Fibroblast of lung (primary cell): ENCODE results near the gene YIF1B. TPM values are rescaled to one million over a fixed set of nuclear protein-coding genes. Genes with fewer than 3 reads are reported as not detected.

Experiments used
- DNase-seq, 2 donors: peaks; one replicate each; pipeline versions ENCODE4 v3.0.0 to v3.0.0-alpha.2; 2010; ENCODE audit warnings: low read depth in 2 of 2
- H2AFZ ChIP-seq: 2 replicates; pipeline ENCODE4 v1.5.1; 2012; ENCODE audit warnings: low read length, control low read depth, inconsistent platforms
- H3K27ac ChIP-seq: 2 replicates; pipeline ENCODE4 v1.5.1; 2011; ENCODE audit warnings: low read length, control low read depth; ENCODE audit not compliant: insufficient read depth
- H3K27me3 ChIP-seq: 2 replicates; pipeline ENCODE4 v1.5.1; 2011; ENCODE audit warnings: mild to moderate bottlenecking, low read length; ENCODE audit not compliant: control insufficient read depth, insufficient read depth
- H3K36me3 ChIP-seq: 2 replicates; pipeline ENCODE4 v1.5.1; 2011; ENCODE audit warnings: low read length; ENCODE audit not compliant: control insufficient read depth, insufficient read depth
- H3K4me1 ChIP-seq: 2 replicates; pipeline ENCODE4 v1.5.1; 2011; ENCODE audit warnings: low read length; ENCODE audit not compliant: control insufficient read depth, insufficient read depth; ENCODE audit errors: extremely low read depth
- H3K4me2 ChIP-seq: 2 replicates; pipeline ENCODE4 v1.5.1; 2011; ENCODE audit warnings: low read length, control low read depth; ENCODE audit not compliant: insufficient read depth; ENCODE audit errors: extremely low read depth
- H3K4me3 ChIP-seq, 4 experiments: fragments of 200-600 bp in 1 of 4; sonication (generic) in 1 of 4; replicated peaks in 1 of 4; 2 replicates each; pipeline ENCODE4 v1.5.1; 2011 to 2016; ENCODE audit warnings: low read length in 4 of 4, low read depth in 3 of 4, mild to moderate bottlenecking in 3 of 4, control low read depth in 2 of 4, inconsistent platforms in 1 of 4, mixed read lengths in 1 of 4; ENCODE audit not compliant: insufficient read depth in 1 of 4; ENCODE audit errors: control extremely low read depth in 1 of 4
- H3K79me2 ChIP-seq: 2 replicates; pipeline ENCODE4 v1.5.1; 2012; ENCODE audit warnings: mild to moderate bottlenecking, low read length, inconsistent platforms; ENCODE audit not compliant: control insufficient read depth, insufficient read depth
- H3K9ac ChIP-seq: 2 replicates; pipeline ENCODE4 v1.5.1; 2011; ENCODE audit warnings: mild to moderate bottlenecking, low read length, control low read depth; ENCODE audit not compliant: insufficient read depth
- H3K9me3 ChIP-seq: 2 replicates; pipeline ENCODE4 v1.5.1; 2012; ENCODE audit warnings: low read depth, low read length; ENCODE audit not compliant: control insufficient read depth, insufficient read depth
- H4K20me1 ChIP-seq: 2 replicates; pipeline ENCODE4 v1.5.1; 2011; ENCODE audit warnings: low read length; ENCODE audit not compliant: control insufficient read depth, insufficient read depth; ENCODE audit errors: extremely low read depth
- CTCF ChIP-seq, 2 donors: IDR thresholded peaks in 1 of 2; conservative IDR thresholded peaks in 1 of 2; 1 replicate in 1 of 2; 2 replicates in 1 of 2; pipeline ENCODE4 v1.5.1; 2011 to 2012; ENCODE audit warnings: low read length in 2 of 2, control low read depth in 1 of 2, inconsistent platforms in 1 of 2, low read depth in 1 of 2, mild to moderate bottlenecking in 1 of 2
- EZH2 ChIP-seq: IDR thresholded peaks from 2 replicates; pipeline ENCODE4 v1.5.1; 2012; ENCODE audit warnings: low read length, control low read depth, mild to moderate bottlenecking; ENCODE audit errors: missing control alignments
- polyA plus RNA-seq, 2 donors: library from polyadenylated mRNA; depleted of rRNA in 1 of 2; stranded (reverse) in 1 of 2; unstranded in 1 of 2; fragments of >200 nt; gene quantifications; 2 replicates each; pipeline ENCODE4 v1.2.1, GENCODE V29; 2011 to 2012; ENCODE audit warnings: missing spikeins in 1 of 2
- total RNA-seq: library from RNA; depleted of rRNA; stranded (reverse); fragments of >200 nt; gene quantifications from 2 replicates; pipeline ENCODE4 v1.2.1, GENCODE V29; 2014

Gene YIF1B
- total and polyA plus RNA-seq, 2 donors (not counting 1 experiment from before 2014, with no cell fraction given): 73.3 to 96.5 TPM

- Histone ChIP-seq H3K4me2 (no peak overlapping the region), H3K9me3 (no peaks in the 10 kb centered on the region), H3K27ac (no peak overlapping the region), H2AFZ (no peak overlapping the region), H3K79me2 (no peaks in the 10 kb centered on the region), H3K9ac (no peak overlapping the region), H3K27me3 (no peaks in the 10 kb centered on the region), H3K4me1 (peaks cover 4% of the 10 kb centered on the region), H3K36me3 (no peaks in the 10 kb centered on the region), H3K4me3 (no peak overlapping the region), H4K20me1 (no peaks in the 10 kb centered on the region)
- TF ChIP-seq CTCF (conservative IDR thresholded peaks at IDR 0.05 in 1 of 2, IDR thresholded peaks at IDR 0.05 in 1 of 2; ENCODE audit: low read depth in 1 of 2, low read length in 2 of 2): no peak
- TF ChIP-seq EZH2: no peak
- peak in 1 of 2 donors; percentile 21 for DNase-seq
Observed at GRCh38 chr19:38285567-38285966, 30.2 kb downstream of the YIF1B start.

GRCh38 chr19:38284422-38284821 is 31.3 kb downstream of the YIF1B start:
- DNase-seq: no peak
- H3K9ac ChIP-seq: no peak overlapping the region
- no peaks in the 10 kb centered on the region for H3K27me3 ChIP-seq
- H3K4me2 ChIP-seq: no peak overlapping the region
- H3K9me3 ChIP-seq: no peaks in the 10 kb centered on the region
- no peaks in the 10 kb centered on the region for H3K79me2 ChIP-seq
- no peak overlapping the region for H3K27ac ChIP-seq
- no peak overlapping the region for H2AFZ ChIP-seq
- no peaks in the 10 kb centered on the region for H4K20me1 ChIP-seq
- no peaks in the 10 kb centered on the region for H3K36me3 ChIP-seq
- TF ChIP-seq EZH2 (no peak), CTCF (conservative IDR thresholded peaks at IDR 0.05 in 1 of 2, IDR thresholded peaks at IDR 0.05 in 1 of 2; ENCODE audit: low read depth in 1 of 2, low read length in 2 of 2) (no peak)
- peaks cover 4% of the 10 kb centered on the region for H3K4me1 ChIP-seq
- H3K4me3 ChIP-seq: no peak overlapping the region

DNA sequence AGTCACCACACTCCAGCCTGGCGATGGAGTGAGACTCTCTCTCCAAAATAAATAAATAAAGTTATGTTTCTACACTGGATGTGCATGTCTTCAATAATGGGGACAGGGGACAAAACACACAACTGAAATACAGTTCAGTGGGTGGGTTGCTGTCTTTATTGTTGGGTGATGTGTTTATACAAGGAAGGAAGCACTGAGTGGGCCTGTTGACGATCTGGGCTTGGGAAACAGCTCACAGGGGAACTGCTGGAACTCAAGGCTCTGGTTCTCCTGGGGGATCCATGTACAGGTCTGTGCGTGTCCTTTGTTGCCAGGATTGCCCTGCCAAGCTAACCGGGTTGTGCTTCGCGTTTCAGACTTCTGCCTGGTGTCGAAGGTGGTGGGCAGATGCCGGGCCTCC is 32.5 kb downstream of the YIF1B start:
- no peak overlapping the region for H3K27ac ChIP-seq
- peaks cover 6% of the 10 kb centered on the region for H3K4me1 ChIP-seq
- no peak overlapping the region for H3K9ac ChIP-seq
- H3K4me3 ChIP-seq: no peak overlapping the region
- no peaks in the 10 kb centered on the region for H3K79me2 ChIP-seq
- no peak overlapping the region for H3K4me2 ChIP-seq
- TF ChIP-seq EZH2 (no peak), CTCF (conservative IDR thresholded peaks at IDR 0.05 in 1 of 2, IDR thresholded peaks at IDR 0.05 in 1 of 2; ENCODE audit: low read depth in 1 of 2, low read length in 2 of 2) (no peak)
- no peaks in the 10 kb centered on the region for H4K20me1 ChIP-seq
- H3K27me3 ChIP-seq: no peaks in the 10 kb centered on the region
- H3K36me3 ChIP-seq: no peaks in the 10 kb centered on the region
- H2AFZ ChIP-seq: no peak overlapping the region
- H3K9me3 ChIP-seq: no peaks in the 10 kb centered on the region
- no peak for DNase-seq
